ENCODE data around the gene ZBTB32.
A peak's percentile ranks its signal among the peaks of the same experiment; 100 is the strongest.

The ZBTB32 gene

GRCh38 chr19:35732540-35733179 lies 28.3 kb downstream of the ZBTB32 start:
- Histone ChIP-seq H3K4me1 (ENCODE audit: control insufficient read depth in 1 of 2, insufficient read depth in 2 of 2, low read length in 2 of 2) (no peaks in the 10 kb centered on the region), H3K9me3 (ENCODE audit: control insufficient read depth in 1 of 2, low read length in 2 of 2) (no peaks in the 10 kb centered on the region), H3K27ac (ENCODE audit: low read length) (no peak overlapping the region), H3K27me3 (ENCODE audit: low read depth, low read length) (no peaks in the 10 kb centered on the region), H3K4me3 (ENCODE audit: low read depth in 1 of 2, low read length in 2 of 2) (no peak overlapping the region), H3K36me3 (ENCODE audit: control insufficient read depth in 1 of 2, insufficient read depth in 2 of 2, low read length in 2 of 2) (peaks cover 50 to 88% of the 10 kb centered on the region in 2 donors)

- Histone ChIP-seq H3K27ac (ENCODE audit: low read length) (no peak overlapping the region), H3K9me3 (ENCODE audit: control insufficient read depth in 1 of 2, low read length in 2 of 2) (no peaks in the 10 kb centered on the region), H3K4me1 (ENCODE audit: control insufficient read depth in 1 of 2, insufficient read depth in 2 of 2, low read length in 2 of 2) (no peaks in the 10 kb centered on the region), H3K36me3 (ENCODE audit: control insufficient read depth in 1 of 2, insufficient read depth in 2 of 2, low read length in 2 of 2) (peaks cover 52 to 88% of the 10 kb centered on the region in 2 donors), H3K27me3 (ENCODE audit: low read depth, low read length) (no peaks in the 10 kb centered on the region), H3K4me3 (ENCODE audit: low read depth in 1 of 2, low read length in 2 of 2) (no peak overlapping the region)
Measured at GRCh38 chr19:35733180-35734125, 29.1 kb downstream of the ZBTB32 start.

GRCh38 chr19:35734273-35734672 lies 29.9 kb downstream of the ZBTB32 start:
- Histone ChIP-seq H3K27me3 (ENCODE audit: low read depth, low read length) (no peaks in the 10 kb centered on the region), H3K4me3 (ENCODE audit: low read depth in 1 of 2, low read length in 2 of 2) (no peak overlapping the region), H3K4me1 (ENCODE audit: control insufficient read depth in 1 of 2, insufficient read depth in 2 of 2, low read length in 2 of 2) (no peaks in the 10 kb centered on the region), H3K27ac (ENCODE audit: low read length) (no peak overlapping the region), H3K9me3 (ENCODE audit: control insufficient read depth in 1 of 2, low read length in 2 of 2) (no peaks in the 10 kb centered on the region), H3K36me3 (ENCODE audit: control insufficient read depth in 1 of 2, insufficient read depth in 2 of 2, low read length in 2 of 2) (peaks cover 48 to 87% of the 10 kb centered on the region in 2 donors)

GRCh38 chr19:35734889-35735288 lies 30.5 kb downstream of the ZBTB32 start:
- no peaks in the 10 kb centered on the region for H3K27me3 ChIP-seq (ENCODE audit: low read depth, low read length)
- H3K36me3 ChIP-seq (ENCODE audit: control insufficient read depth in 1 of 2, insufficient read depth in 2 of 2, low read length in 2 of 2): peaks cover 45 to 81% of the 10 kb centered on the region in 2 donors
- H3K4me3 ChIP-seq (ENCODE audit: low read depth in 1 of 2, low read length in 2 of 2): no peak overlapping the region
- no peaks in the 10 kb centered on the region for H3K9me3 ChIP-seq (ENCODE audit: control insufficient read depth in 1 of 2, low read length in 2 of 2)
- no peak overlapping the region for H3K27ac ChIP-seq (ENCODE audit: low read length)
- peaks cover 3 to 5% of the 10 kb centered on the region in 2 donors for H3K4me1 ChIP-seq (ENCODE audit: control insufficient read depth in 1 of 2, insufficient read depth in 2 of 2, low read length in 2 of 2)

GRCh38 chr19:35736913-35737886 lies 32.8 kb downstream of the ZBTB32 start:
- Histone ChIP-seq H3K27me3 (ENCODE audit: low read depth, low read length) (no peaks in the 10 kb centered on the region), H3K4me1 (ENCODE audit: control insufficient read depth in 1 of 2, insufficient read depth in 2 of 2, low read length in 2 of 2) (peaks cover 4 to 11% of the 10 kb centered on the region in 2 donors), H3K27ac (ENCODE audit: low read length) (no peak overlapping the region), H3K36me3 (ENCODE audit: control insufficient read depth in 1 of 2, insufficient read depth in 2 of 2, low read length in 2 of 2) (peaks cover 32 to 62% of the 10 kb centered on the region in 2 donors), H3K9me3 (ENCODE audit: control insufficient read depth in 1 of 2, low read length in 2 of 2) (no peaks in the 10 kb centered on the region), H3K4me3 (ENCODE audit: low read depth in 1 of 2, low read length in 2 of 2) (no peak overlapping the region)

GRCh38 chr19:35738021-35738886 lies 33.9 kb downstream of the ZBTB32 start:
- H3K4me3 ChIP-seq (ENCODE audit: low read depth in 1 of 2, low read length in 2 of 2): no peak overlapping the region
- no peaks in the 10 kb centered on the region for H3K9me3 ChIP-seq (ENCODE audit: control insufficient read depth in 1 of 2, low read length in 2 of 2)
- H3K27me3 ChIP-seq (ENCODE audit: low read depth, low read length): no peaks in the 10 kb centered on the region
- H3K36me3 ChIP-seq (ENCODE audit: control insufficient read depth in 1 of 2, insufficient read depth in 2 of 2, low read length in 2 of 2): peaks cover 32 to 57% of the 10 kb centered on the region in 2 donors
- H3K4me1 ChIP-seq (ENCODE audit: control insufficient read depth in 1 of 2, insufficient read depth in 2 of 2, low read length in 2 of 2): peaks cover 4 to 11% of the 10 kb centered on the region in 2 donors
- no peak overlapping the region for H3K27ac ChIP-seq (ENCODE audit: low read length)

- no peaks in the 10 kb centered on the region for H3K27me3 ChIP-seq (ENCODE audit: low read depth, low read length)
- H3K4me3 ChIP-seq (ENCODE audit: low read depth in 1 of 2, low read length in 2 of 2): no peak overlapping the region
- no peaks in the 10 kb centered on the region for H3K9me3 ChIP-seq (ENCODE audit: control insufficient read depth in 1 of 2, low read length in 2 of 2)
- H3K36me3 ChIP-seq (ENCODE audit: control insufficient read depth in 1 of 2, insufficient read depth in 2 of 2, low read length in 2 of 2): peaks cover 30 to 53% of the 10 kb centered on the region in 2 donors
- peaks cover 4 to 13% of the 10 kb centered on the region in 2 donors for H3K4me1 ChIP-seq (ENCODE audit: control insufficient read depth in 1 of 2, insufficient read depth in 2 of 2, low read length in 2 of 2)
- H3K27ac ChIP-seq (ENCODE audit: low read length): no peak overlapping the region
Measured at GRCh38 chr19:35738887-35739229, 34.5 kb downstream of the ZBTB32 start.

GRCh38 chr19:35739275-35740107 lies 35.1 kb downstream of the ZBTB32 start:
- no peaks in the 10 kb centered on the region for H3K9me3 ChIP-seq (ENCODE audit: control insufficient read depth in 1 of 2, low read length in 2 of 2)
- peaks cover 24 to 50% of the 10 kb centered on the region in 2 donors for H3K36me3 ChIP-seq (ENCODE audit: control insufficient read depth in 1 of 2, insufficient read depth in 2 of 2, low read length in 2 of 2)
- peak overlapping the region; percentile 67 for H3K27ac ChIP-seq (ENCODE audit: low read length)
- H3K27me3 ChIP-seq (ENCODE audit: low read depth, low read length): no peaks in the 10 kb centered on the region
- H3K4me1 ChIP-seq (ENCODE audit: control insufficient read depth in 1 of 2, insufficient read depth in 2 of 2, low read length in 2 of 2): peaks cover 10 to 19% of the 10 kb centered on the region in 2 donors
- peak overlapping the region; percentile 70 to 81 for H3K4me3 ChIP-seq (ENCODE audit: low read depth in 1 of 2, low read length in 2 of 2)

- peak overlapping the region; percentile 67 for H3K27ac ChIP-seq (ENCODE audit: low read length)
- peak overlapping the region; percentile 70 to 81 for H3K4me3 ChIP-seq (ENCODE audit: low read depth in 1 of 2, low read length in 2 of 2)
- H3K4me1 ChIP-seq (ENCODE audit: control insufficient read depth in 1 of 2, insufficient read depth in 2 of 2, low read length in 2 of 2): peaks cover 12 to 22% of the 10 kb centered on the region in 2 donors
- no peaks in the 10 kb centered on the region for H3K27me3 ChIP-seq (ENCODE audit: low read depth, low read length)
- peaks cover 19 to 48% of the 10 kb centered on the region in 2 donors for H3K36me3 ChIP-seq (ENCODE audit: control insufficient read depth in 1 of 2, insufficient read depth in 2 of 2, low read length in 2 of 2)
- no peaks in the 10 kb centered on the region for H3K9me3 ChIP-seq (ENCODE audit: control insufficient read depth in 1 of 2, low read length in 2 of 2)
Measured at GRCh38 chr19:35740108-35740422, 35.7 kb downstream of the ZBTB32 start.

Data from muscle layer of duodenum (tissue), 2 donors.